ENCODE results near the gene USP10.
A peak's percentile ranks its signal among the peaks of the same experiment; 100 is the strongest.

The USP10 gene

GRCh38 chr16:84672276-84673202 lies 27.3 kb upstream of the USP10 start:
- H3K4me3 ChIP-seq (ENCODE audit: low read length): no peak overlapping the region
- peak; percentile 77 for DNase-seq (ENCODE audit: low read depth)
- peak; percentile 93 for TF ChIP-seq CTCF (IDR thresholded peaks at IDR 0.05; ENCODE audit: insufficient read depth, low read depth, low read length, missing control alignments)

- TF ChIP-seq CTCF (IDR thresholded peaks at IDR 0.05; ENCODE audit: insufficient read depth, low read depth, low read length, missing control alignments): no peak
- DNase-seq (ENCODE audit: low read depth): peak; percentile 92
- H3K4me3 ChIP-seq (ENCODE audit: low read length): no peak overlapping the region
These were observed 26.6 kb upstream of the USP10 start for GRCh38 chr16:84673203-84673535.

- no peak overlapping the region for H3K4me3 ChIP-seq (ENCODE audit: low read length)
- TF ChIP-seq CTCF (IDR thresholded peaks at IDR 0.05; ENCODE audit: insufficient read depth, low read depth, low read length, missing control alignments): no peak
- no peak for DNase-seq (ENCODE audit: low read depth)
These were observed 26.2 kb upstream of the USP10 start for GRCh38 chr16:84673561-84673960.

- H3K4me3 ChIP-seq (ENCODE audit: low read length): no peak overlapping the region
- TF ChIP-seq CTCF (IDR thresholded peaks at IDR 0.05; ENCODE audit: insufficient read depth, low read depth, low read length, missing control alignments): no peak
- no peak for DNase-seq (ENCODE audit: low read depth)
These were observed 24.4 kb upstream of the USP10 start for GRCh38 chr16:84675423-84675822.

- no peak overlapping the region for H3K4me3 ChIP-seq (ENCODE audit: low read length)
These were observed 23.9 kb upstream of the USP10 start for GRCh38 chr16:84675884-84676283.

GRCh38 chr16:84677017-84677803 lies 22.6 kb upstream of the USP10 start:
- no peak for TF ChIP-seq CTCF (IDR thresholded peaks at IDR 0.05; ENCODE audit: insufficient read depth, low read depth, low read length, missing control alignments)
- no peak for DNase-seq (ENCODE audit: low read depth)
- H3K4me3 ChIP-seq (ENCODE audit: low read length): no peak overlapping the region

More at GRCh38 chr16:84675884-84676283, 23.9 kb upstream of the USP10 start:
- DNase-seq (ENCODE audit: low read depth): no peak
- no peak for TF ChIP-seq CTCF (IDR thresholded peaks at IDR 0.05; ENCODE audit: insufficient read depth, low read depth, low read length, missing control alignments)

Measured in epithelial cell of esophagus (primary cell).